ENCODE measurements around the gene EFEMP2. TPM values are rescaled to one million over a fixed set of nuclear protein-coding genes. Genes with fewer than 3 reads are reported as not detected.

Gene EFEMP2
- total RNA-seq: 10 to 100 TPM in 1 of 3 donors, 1 to 10 TPM in 2; 6.1 to 13.0 (median 9.8) TPM
- 5.5 TPM for total RNA-seq (2013)

- peak within 1 kb of the TSS; percentile 93 for H3K27ac ChIP-seq (ENCODE audit: low read length)
- peak within 1 kb of the TSS; percentile 54 for H3K4me3 ChIP-seq (ENCODE audit: low read length)
- TF ChIP-seq CTCF (IDR thresholded peaks at IDR 0.05): no peak
- Mint-ChIP-seq H3K4me3 (peak within 1 kb of the TSS; percentile 96), H3K36me3 (no peaks in the 10 kb centered on the region), H3K9me3 (no peaks in the 10 kb centered on the region), H3K4me1 (peaks cover 24 to 31% of the 10 kb centered on the region in 2 donors), H3K27ac (peak within 1 kb of the TSS; percentile 92 to 97), H3K27me3 (ENCODE audit: low read depth in 2 of 2) (no peaks in the 10 kb centered on the region)
- intact Hi-C loops (cut with micrococcal nuclease): loop anchor here (2.0 kb wide), 1 partner anchor 14 kb away; the partner anchor contains the start of gene CFL1
- no peaks in the 10 kb centered on the region for H3K27me3 ChIP-seq (ENCODE audit: control insufficient read depth, insufficient read depth, low read length)
- H3K9me3 ChIP-seq (ENCODE audit: control insufficient read depth, insufficient read depth, low read length): no peaks in the 10 kb centered on the region
- H3K4me1 ChIP-seq (ENCODE audit: control insufficient read depth, insufficient read depth, low read length): peaks cover 45% of the 10 kb centered on the region
- DNase-seq: peak in 1 of 2 donors; percentile 33
- no peaks in the 10 kb centered on the region for H3K36me3 ChIP-seq (ENCODE audit: control insufficient read depth, insufficient read depth, low read length)
- 3% methylated on average over 68 of the region's 69 CpGs for WGBS (ENCODE audit: insufficient coverage)
- no peak for ATAC-seq
Measured at GRCh38 chr11:65872586-65873317, at the start of gene EFEMP2. EFEMP2 (minus strand) TSS chr11:65872800; CDS start chr11:65872354, 446 bp downstream.

- no peak overlapping the region for H3K4me3 Mint-ChIP-seq
- no peak for TF ChIP-seq CTCF (IDR thresholded peaks at IDR 0.05)
- no peaks in the 10 kb centered on the region for H3K27me3 ChIP-seq (ENCODE audit: control insufficient read depth, insufficient read depth, low read length)
- DNase-seq (no peak), ATAC-seq (no peak)
- H3K36me3 Mint-ChIP-seq: no peaks in the 10 kb centered on the region
- peaks cover 42% of the 10 kb centered on the region for H3K4me1 ChIP-seq (ENCODE audit: control insufficient read depth, insufficient read depth, low read length)
- H3K9me3 ChIP-seq (ENCODE audit: control insufficient read depth, insufficient read depth, low read length): no peaks in the 10 kb centered on the region
- H3K36me3 ChIP-seq (ENCODE audit: control insufficient read depth, insufficient read depth, low read length): peaks cover 35% of the 10 kb centered on the region
- no peak overlapping the region for H3K4me3 ChIP-seq (ENCODE audit: low read length)
- no peak overlapping the region for H3K27ac ChIP-seq (ENCODE audit: low read length)
- no peak overlapping the region for H3K27ac Mint-ChIP-seq
- intact Hi-C loops (cut with micrococcal nuclease): no loop called here
- H3K9me3 Mint-ChIP-seq: no peaks in the 10 kb centered on the region
- no peaks in the 10 kb centered on the region for H3K27me3 Mint-ChIP-seq (ENCODE audit: low read depth in 2 of 2)
- peaks cover 15 to 31% of the 10 kb centered on the region in 2 donors for H3K4me1 Mint-ChIP-seq
- 97% methylated on average over 10 of the region's 10 CpGs for WGBS (ENCODE audit: insufficient coverage)
Measured at GRCh38 chr11:65921876-65922275, 49.3 kb upstream of the EFEMP2 start.

DNA sequence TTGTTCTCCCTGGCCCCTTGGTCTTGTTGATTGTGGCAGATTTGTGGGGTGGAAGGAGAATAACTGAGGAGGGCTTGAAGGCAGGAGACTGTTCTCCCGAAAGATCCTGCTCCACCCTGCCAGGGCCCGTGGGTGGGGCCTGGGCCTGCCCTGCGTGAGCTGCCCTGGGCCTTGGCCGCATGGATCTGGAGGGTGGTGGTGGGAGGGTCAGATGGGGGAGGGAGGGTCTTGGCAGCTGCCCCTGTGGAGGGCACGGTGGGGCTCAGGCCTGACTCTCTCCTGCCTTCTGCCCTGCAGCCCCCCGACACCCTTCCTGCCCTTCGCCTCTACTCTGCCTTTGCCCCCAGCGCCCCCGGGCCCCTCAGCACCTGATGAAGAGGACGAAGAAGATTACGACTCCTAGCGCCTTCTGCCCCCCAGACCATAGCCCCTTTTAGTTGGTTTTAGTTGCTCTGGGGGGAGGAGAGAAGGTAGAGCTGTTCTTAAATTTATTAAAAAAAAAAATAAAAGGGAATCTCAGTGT is 48.5 kb upstream of the EFEMP2 start:
- Mint-ChIP-seq H3K9me3 (no peaks in the 10 kb centered on the region), H3K27me3 (ENCODE audit: low read depth in 2 of 2) (no peaks in the 10 kb centered on the region), H3K27ac (no peak overlapping the region), H3K4me3 (peak overlapping the region; percentile 63), H3K4me1 (peaks cover 18 to 37% of the 10 kb centered on the region in 2 donors), H3K36me3 (no peaks in the 10 kb centered on the region)
- intact Hi-C loops (cut with micrococcal nuclease): no loop called here
- peaks cover 48% of the 10 kb centered on the region for H3K4me1 ChIP-seq (ENCODE audit: control insufficient read depth, insufficient read depth, low read length)
- H3K4me3 ChIP-seq (ENCODE audit: low read length): no peak overlapping the region
- H3K27me3 ChIP-seq (ENCODE audit: control insufficient read depth, insufficient read depth, low read length): no peaks in the 10 kb centered on the region
- 93% methylated on average over 12 of the region's 12 CpGs for WGBS (ENCODE audit: insufficient coverage)
- TF ChIP-seq CTCF (IDR thresholded peaks at IDR 0.05): no peak
- H3K27ac ChIP-seq (ENCODE audit: low read length): no peak overlapping the region
- peaks cover 35% of the 10 kb centered on the region for H3K36me3 ChIP-seq (ENCODE audit: control insufficient read depth, insufficient read depth, low read length)
- DNase-seq: no peak
- H3K9me3 ChIP-seq (ENCODE audit: control insufficient read depth, insufficient read depth, low read length): no peaks in the 10 kb centered on the region
- ATAC-seq: no peak

Measured in natural killer cell (primary cell).